Fibroblast of lung (primary cell): ENCODE measurements around the gene EEF2. TPM values are rescaled to one million over a fixed set of nuclear protein-coding genes. Genes with fewer than 3 reads are reported as not detected.

Source experiments
- DNase-seq, 2 donors: peaks; one replicate each; pipeline versions ENCODE4 v3.0.0 to v3.0.0-alpha.2; 2010; ENCODE audit warnings: low read depth in 2 of 2
- H2AFZ ChIP-seq: 2 replicates; pipeline ENCODE4 v1.5.1; 2012; ENCODE audit warnings: low read length, control low read depth, inconsistent platforms
- H3K27ac ChIP-seq: 2 replicates; pipeline ENCODE4 v1.5.1; 2011; ENCODE audit warnings: low read length, control low read depth; ENCODE audit not compliant: insufficient read depth
- H3K27me3 ChIP-seq: 2 replicates; pipeline ENCODE4 v1.5.1; 2011; ENCODE audit warnings: mild to moderate bottlenecking, low read length; ENCODE audit not compliant: control insufficient read depth, insufficient read depth
- H3K36me3 ChIP-seq: 2 replicates; pipeline ENCODE4 v1.5.1; 2011; ENCODE audit warnings: low read length; ENCODE audit not compliant: control insufficient read depth, insufficient read depth
- H3K4me1 ChIP-seq: 2 replicates; pipeline ENCODE4 v1.5.1; 2011; ENCODE audit warnings: low read length; ENCODE audit not compliant: control insufficient read depth, insufficient read depth; ENCODE audit errors: extremely low read depth
- H3K4me2 ChIP-seq: 2 replicates; pipeline ENCODE4 v1.5.1; 2011; ENCODE audit warnings: low read length, control low read depth; ENCODE audit not compliant: insufficient read depth; ENCODE audit errors: extremely low read depth
- H3K4me3 ChIP-seq, 4 experiments: fragments of 200-600 bp in 1 of 4; sonication (generic) in 1 of 4; replicated peaks in 1 of 4; 2 replicates each; pipeline ENCODE4 v1.5.1; 2011 to 2016; ENCODE audit warnings: low read length in 4 of 4, low read depth in 3 of 4, mild to moderate bottlenecking in 3 of 4, control low read depth in 2 of 4, inconsistent platforms in 1 of 4, mixed read lengths in 1 of 4; ENCODE audit not compliant: insufficient read depth in 1 of 4; ENCODE audit errors: control extremely low read depth in 1 of 4
- H3K79me2 ChIP-seq: 2 replicates; pipeline ENCODE4 v1.5.1; 2012; ENCODE audit warnings: mild to moderate bottlenecking, low read length, inconsistent platforms; ENCODE audit not compliant: control insufficient read depth, insufficient read depth
- H3K9ac ChIP-seq: 2 replicates; pipeline ENCODE4 v1.5.1; 2011; ENCODE audit warnings: mild to moderate bottlenecking, low read length, control low read depth; ENCODE audit not compliant: insufficient read depth
- H3K9me3 ChIP-seq: 2 replicates; pipeline ENCODE4 v1.5.1; 2012; ENCODE audit warnings: low read depth, low read length; ENCODE audit not compliant: control insufficient read depth, insufficient read depth
- H4K20me1 ChIP-seq: 2 replicates; pipeline ENCODE4 v1.5.1; 2011; ENCODE audit warnings: low read length; ENCODE audit not compliant: control insufficient read depth, insufficient read depth; ENCODE audit errors: extremely low read depth
- CTCF ChIP-seq, 2 donors: IDR thresholded peaks in 1 of 2; conservative IDR thresholded peaks in 1 of 2; 1 replicate in 1 of 2; 2 replicates in 1 of 2; pipeline ENCODE4 v1.5.1; 2011 to 2012; ENCODE audit warnings: low read length in 2 of 2, control low read depth in 1 of 2, inconsistent platforms in 1 of 2, low read depth in 1 of 2, mild to moderate bottlenecking in 1 of 2
- EZH2 ChIP-seq: IDR thresholded peaks from 2 replicates; pipeline ENCODE4 v1.5.1; 2012; ENCODE audit warnings: low read length, control low read depth, mild to moderate bottlenecking; ENCODE audit errors: missing control alignments
- polyA plus RNA-seq, 2 donors: library from polyadenylated mRNA; depleted of rRNA in 1 of 2; stranded (reverse) in 1 of 2; unstranded in 1 of 2; fragments of >200 nt; gene quantifications; 2 replicates each; pipeline ENCODE4 v1.2.1, GENCODE V29; 2011 to 2012; ENCODE audit warnings: missing spikeins in 1 of 2
- total RNA-seq: library from RNA; depleted of rRNA; stranded (reverse); fragments of >200 nt; gene quantifications from 2 replicates; pipeline ENCODE4 v1.2.1, GENCODE V29; 2014

The EEF2 gene
- total and polyA plus RNA-seq, 2 donors (not counting 1 experiment from before 2014, with no cell fraction given) = 976 to 2,646 TPM

GRCh38 chr19:3936506-3937442, 48.5 kb downstream of the EEF2 start:
- peaks cover 8% of the 10 kb centered on the region for H3K27me3 ChIP-seq
- H3K4me1 ChIP-seq = no peaks in the 10 kb centered on the region
- H3K27ac ChIP-seq = no peak overlapping the region
- no peaks in the 10 kb centered on the region for H3K79me2 ChIP-seq
- H2AFZ ChIP-seq = no peak overlapping the region
- no peaks in the 10 kb centered on the region for H3K9me3 ChIP-seq
- no peak for DNase-seq
- TF ChIP-seq CTCF (conservative IDR thresholded peaks at IDR 0.05 in 1 of 2, IDR thresholded peaks at IDR 0.05 in 1 of 2; ENCODE audit: low read depth in 1 of 2, low read length in 2 of 2) = no peak
- H3K36me3 ChIP-seq = no peaks in the 10 kb centered on the region
- H3K9ac ChIP-seq = no peak overlapping the region
- H4K20me1 ChIP-seq = no peaks in the 10 kb centered on the region
- no peak overlapping the region for H3K4me2 ChIP-seq
- H3K4me3 ChIP-seq = no peak overlapping the region

- H4K20me1 ChIP-seq = no peaks in the 10 kb centered on the region
- no peaks in the 10 kb centered on the region for H3K4me1 ChIP-seq
- no peak within 1 kb of the TSS for H3K4me3 ChIP-seq
- H2AFZ ChIP-seq = no peak within 1 kb of the TSS
- H3K4me2 ChIP-seq = no peak within 1 kb of the TSS
- no peaks in the 10 kb centered on the region for H3K9me3 ChIP-seq
- DNase-seq = no peak
- no peak within 1 kb of the TSS for H3K27ac ChIP-seq
- no peaks in the 10 kb centered on the region for H3K79me2 ChIP-seq
- TF ChIP-seq EZH2 (peak; percentile 64), CTCF (conservative IDR thresholded peaks at IDR 0.05 in 1 of 2, IDR thresholded peaks at IDR 0.05 in 1 of 2; ENCODE audit: low read depth in 1 of 2, low read length in 2 of 2) (no peak)
- H3K36me3 ChIP-seq = no peaks in the 10 kb centered on the region
- H3K27me3 ChIP-seq = peaks cover 8% of the 10 kb centered on the region
- H3K9ac ChIP-seq = no peak within 1 kb of the TSS
Measured at GRCh38 chr19:3932931-3933810, 52.1 kb downstream of the EEF2 start, which contains the start of gene NMRK2. TSS of gene NMRK2 (plus strand) at chr19:3933069. CDS start at chr19:3933672, 603 bp downstream.

- no peak overlapping the region for H3K4me2 ChIP-seq
- no peak overlapping the region for H2AFZ ChIP-seq
- no peaks in the 10 kb centered on the region for H3K4me1 ChIP-seq
- H3K79me2 ChIP-seq = no peaks in the 10 kb centered on the region
- no peaks in the 10 kb centered on the region for H3K36me3 ChIP-seq
- no peaks in the 10 kb centered on the region for H3K9me3 ChIP-seq
- H3K4me3 ChIP-seq = no peak overlapping the region
- no peak for DNase-seq
- H3K27me3 ChIP-seq = peaks cover 8% of the 10 kb centered on the region
- TF ChIP-seq CTCF (conservative IDR thresholded peaks at IDR 0.05 in 1 of 2, IDR thresholded peaks at IDR 0.05 in 1 of 2; ENCODE audit: low read depth in 1 of 2, low read length in 2 of 2) (no peak), EZH2 (no peak)
- H3K9ac ChIP-seq = no peak overlapping the region
- H3K27ac ChIP-seq = no peak overlapping the region
- no peaks in the 10 kb centered on the region for H4K20me1 ChIP-seq
Measured at GRCh38 chr19:3931041-3931440, 54.2 kb downstream of the EEF2 start.
